HG03139 (cell line): ENCODE data around the gene AP1B1.
"Not testable (repeated sequence)": the region's sequence is repeated elsewhere in the genome, so short reads cannot be mapped to it uniquely, and the experiment has no call there.

Experiments used
- ATAC-seq: cut with Tn5 transposase; IDR thresholded peaks from one replicate; pipeline ENCODE4 v1.9.1; 2021; ENCODE audit not compliant: unreplicated experiment

Gene AP1B1

DNA sequence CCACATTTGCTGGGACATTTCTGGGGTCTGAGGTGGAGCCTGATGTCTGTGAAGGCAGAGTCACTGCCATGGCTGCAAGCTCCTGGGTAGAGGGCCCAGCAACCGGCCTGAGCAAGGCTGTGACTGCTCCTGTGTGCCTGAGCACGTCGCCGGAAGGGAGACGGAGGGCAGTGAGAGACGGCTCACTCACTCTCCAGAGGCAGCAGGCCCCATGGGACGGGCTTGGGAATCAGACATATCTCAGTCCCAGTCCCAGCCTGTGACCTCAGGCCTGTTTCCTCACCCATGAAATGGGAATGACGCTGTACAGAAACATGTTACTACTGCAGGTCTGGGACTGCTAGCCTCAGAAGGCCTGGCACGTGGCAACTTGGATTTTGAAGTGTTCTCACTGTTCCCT is 36.5 kb downstream of the AP1B1 start:
- ATAC-seq, result no peak

DNA sequence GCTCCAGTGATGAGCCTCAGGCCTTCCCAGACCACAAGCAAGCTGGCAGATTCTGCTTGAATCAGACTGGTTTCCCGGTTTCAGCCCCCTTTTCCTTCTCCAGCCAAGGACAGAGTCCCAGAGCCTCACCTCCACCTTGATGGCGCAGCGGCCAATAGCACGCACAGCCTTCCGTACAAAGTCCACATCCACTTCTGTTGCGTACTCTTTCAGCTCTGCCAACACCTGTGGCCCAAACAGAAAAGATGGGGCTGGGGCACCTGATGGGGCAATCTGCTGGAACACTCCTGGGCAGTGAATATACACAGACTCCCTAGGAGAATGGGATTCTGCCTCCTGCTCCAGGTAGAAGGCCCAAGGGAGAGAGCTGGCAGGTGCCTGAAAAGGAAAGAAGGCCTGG is 37.3 kb downstream of the AP1B1 start:
- ATAC-seq, result no peak

DNA sequence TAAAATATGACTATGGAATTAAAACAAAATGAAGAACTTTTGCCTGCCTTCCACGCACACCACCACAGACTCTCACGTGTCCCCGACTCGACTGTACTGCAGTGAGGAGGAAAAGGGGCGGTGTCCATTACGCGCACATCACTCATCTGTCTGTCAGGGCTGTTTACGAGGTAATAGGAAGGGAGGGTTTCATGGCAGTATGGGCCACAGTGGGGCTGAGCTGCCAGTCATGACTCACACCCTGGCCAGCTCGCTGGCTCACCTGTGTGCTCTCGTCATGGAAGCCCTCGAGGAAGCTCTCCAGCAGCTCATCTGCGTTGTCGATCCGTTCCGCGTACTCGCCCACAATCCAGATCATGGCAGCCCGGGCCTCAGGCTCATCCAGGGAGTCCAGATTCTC is 39.4 kb downstream of the AP1B1 start:
- ATAC-seq, result no peak

DNA sequence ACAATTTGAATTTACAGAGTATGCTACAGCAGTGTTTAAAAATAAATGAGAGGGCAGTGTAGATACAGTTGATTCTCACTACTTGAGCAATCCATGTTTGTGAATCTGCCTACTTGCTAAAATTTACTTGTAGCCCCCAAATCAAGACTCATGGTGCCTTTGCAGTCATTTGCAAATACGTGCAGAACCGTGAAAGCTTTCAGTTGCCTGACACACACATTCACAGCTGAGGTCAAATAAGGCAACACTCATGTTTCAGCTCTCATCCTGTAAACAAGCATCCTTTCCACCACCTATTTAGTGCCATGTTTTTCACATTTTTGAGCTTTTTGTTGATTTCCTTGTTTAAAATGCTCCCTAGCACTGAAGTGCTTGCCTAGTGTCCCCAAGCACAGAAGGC is 40.3 kb downstream of the AP1B1 start:
- no peak for ATAC-seq

DNA sequence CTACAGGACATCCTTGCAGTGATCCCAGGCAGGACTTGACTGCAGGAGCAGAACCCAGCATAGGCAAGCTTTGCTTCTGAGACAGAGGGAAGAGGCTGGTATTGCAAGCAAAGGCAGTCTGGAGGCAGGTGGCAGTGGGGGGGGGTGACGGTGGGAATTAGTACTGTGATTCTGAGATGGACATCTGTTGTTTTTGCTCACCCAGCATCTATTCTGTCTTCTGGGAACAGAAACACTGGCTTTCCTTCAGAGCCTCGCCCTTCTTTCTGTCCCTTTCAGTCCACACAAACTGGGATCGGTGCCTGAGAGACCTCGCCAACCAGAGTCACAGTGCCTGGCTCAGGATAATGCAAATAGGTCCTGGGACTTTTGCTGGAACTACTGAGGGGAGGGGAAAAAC is 41.7 kb downstream of the AP1B1 start:
- no peak for ATAC-seq

DNA sequence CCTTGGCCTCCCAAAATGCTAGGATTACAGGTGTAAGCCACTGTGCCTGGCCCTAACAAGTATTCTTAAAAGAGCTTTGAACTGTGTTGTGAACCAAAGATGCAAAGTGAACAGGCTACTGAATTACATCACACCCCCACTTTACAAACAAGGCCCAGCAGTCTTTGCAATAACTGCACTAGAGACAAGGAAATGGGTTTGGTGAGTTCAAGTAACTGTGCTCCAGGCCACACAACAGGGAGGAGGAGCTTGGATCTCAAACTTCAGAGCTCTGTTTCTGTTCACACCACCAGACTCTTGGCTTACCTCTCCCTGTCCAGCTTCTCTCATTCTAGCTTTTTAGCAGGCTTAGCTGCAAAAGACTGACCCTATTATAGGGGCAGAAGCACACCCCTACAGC is 42.4 kb downstream of the AP1B1 start:
- no peak for ATAC-seq

DNA sequence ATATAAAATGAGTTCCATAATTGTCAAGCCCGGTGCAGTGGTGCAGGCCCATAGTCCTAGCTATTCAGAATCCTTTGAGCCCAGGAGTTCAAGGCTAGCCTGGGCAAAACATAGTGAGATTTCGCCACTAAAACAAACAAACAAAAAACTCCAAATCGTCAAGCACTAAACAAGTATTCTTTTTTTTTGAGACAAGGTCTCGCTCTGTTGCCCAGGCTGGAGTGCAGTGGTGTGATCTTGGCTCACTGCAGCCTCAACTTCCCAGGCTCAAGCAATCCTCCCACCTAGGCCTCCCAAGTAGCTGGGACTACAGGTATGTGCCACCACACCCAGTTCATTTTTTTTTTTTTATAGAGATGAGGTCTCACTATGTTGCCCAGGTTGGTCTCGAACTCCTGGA is 43.5 kb downstream of the AP1B1 start:
- ATAC-seq, result not testable (repeated sequence)

DNA sequence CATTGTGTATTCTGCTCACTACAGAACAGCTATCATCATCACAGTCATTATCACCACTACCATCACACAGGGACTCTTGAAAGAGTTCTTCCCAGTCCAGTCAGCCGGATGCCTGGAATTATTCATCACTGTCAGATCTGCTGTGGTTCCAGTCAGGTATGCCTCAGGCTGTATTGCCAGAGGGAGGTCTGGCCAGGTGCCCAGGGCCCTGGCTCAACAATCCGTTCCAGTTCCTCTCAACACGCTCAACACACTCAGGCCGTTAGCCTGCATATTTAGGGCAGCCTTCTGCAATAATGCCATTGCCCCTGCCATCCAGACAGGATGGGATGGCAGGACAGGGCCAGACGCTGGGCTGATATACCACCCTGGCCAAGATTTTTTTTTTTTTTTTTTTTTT is 44.2 kb downstream of the AP1B1 start:
- no peak for ATAC-seq

DNA sequence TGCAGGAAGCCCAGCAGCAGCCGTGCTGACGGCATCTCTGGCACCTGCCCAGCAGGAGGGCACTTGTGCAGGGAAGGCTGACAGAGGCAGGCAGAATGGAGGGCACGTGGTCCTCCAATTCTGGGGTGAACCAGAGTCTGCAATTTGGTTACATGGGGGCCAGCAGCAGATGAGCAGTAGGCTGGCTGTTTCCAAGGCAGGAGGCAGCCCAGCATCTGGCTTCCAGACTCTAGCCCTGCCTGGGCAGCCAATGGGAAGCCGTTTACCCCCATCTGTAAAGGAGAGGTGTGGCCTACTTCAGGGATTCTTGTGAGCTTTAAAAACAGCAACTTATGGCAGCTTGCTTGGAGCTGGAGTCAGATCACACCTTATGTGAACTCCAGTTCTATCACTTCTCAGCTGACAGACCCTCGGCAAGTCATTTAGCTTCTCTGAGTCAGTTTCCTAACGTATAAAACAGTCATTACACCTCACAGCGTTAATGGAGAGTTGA is 45.0 kb downstream of the AP1B1 start:
- no peak for ATAC-seq

DNA sequence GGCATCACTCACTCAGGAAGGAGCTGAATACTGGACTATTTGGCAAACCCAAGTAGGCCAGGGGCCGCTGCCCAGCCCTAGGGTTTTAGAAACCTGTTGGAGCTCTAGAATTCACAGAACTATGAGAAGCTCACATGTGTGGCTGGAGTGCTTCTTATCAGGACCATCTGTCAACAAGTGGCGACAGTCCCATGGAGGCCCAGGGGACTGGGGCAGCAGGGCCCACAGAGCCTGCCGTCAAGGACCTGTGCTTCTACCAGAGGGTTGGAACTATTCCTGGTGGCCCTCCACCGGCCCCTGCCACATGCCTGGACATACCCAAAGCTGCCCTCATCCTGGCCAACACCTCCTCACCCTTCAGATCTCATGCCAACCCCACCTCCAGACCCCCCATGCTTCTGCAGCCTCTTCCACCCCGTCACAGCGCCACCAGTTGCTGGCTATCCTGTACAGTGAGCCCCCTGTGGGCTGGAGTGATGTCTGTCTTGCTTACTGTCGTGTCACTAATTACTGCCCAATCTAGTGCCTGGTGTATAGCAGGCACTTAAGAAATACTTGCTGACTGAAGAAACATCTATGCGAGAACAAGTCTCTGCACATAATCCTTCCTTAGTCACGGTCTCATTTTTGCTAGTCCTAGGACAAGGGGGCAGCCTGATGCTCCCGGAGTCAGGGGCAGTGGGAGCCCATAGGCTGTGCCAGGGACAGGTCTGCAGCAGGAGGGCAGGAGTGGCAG is 45.6 kb downstream of the AP1B1 start:
- ATAC-seq, result no peak

DNA sequence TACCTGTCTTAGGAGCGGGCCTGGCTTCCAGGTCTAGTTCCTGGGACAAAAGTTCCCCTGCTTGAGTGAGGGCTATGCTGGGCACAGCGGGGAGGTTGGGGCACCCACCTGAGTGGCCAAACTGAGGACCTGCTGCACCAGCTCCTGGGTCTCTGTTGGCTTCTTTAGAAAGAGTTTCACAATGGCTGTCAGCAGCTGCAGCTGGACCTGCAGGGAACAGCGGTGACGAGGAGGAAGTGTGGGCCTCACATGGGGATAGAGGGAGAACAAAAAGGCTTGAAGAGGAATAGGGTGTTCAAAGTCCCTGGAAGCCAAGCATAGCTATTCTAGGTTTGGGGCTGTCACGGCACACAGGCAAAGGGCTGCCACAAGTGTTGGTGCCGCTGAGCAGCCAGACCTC is 46.2 kb downstream of the AP1B1 start:
- ATAC-seq, result no peak

DNA sequence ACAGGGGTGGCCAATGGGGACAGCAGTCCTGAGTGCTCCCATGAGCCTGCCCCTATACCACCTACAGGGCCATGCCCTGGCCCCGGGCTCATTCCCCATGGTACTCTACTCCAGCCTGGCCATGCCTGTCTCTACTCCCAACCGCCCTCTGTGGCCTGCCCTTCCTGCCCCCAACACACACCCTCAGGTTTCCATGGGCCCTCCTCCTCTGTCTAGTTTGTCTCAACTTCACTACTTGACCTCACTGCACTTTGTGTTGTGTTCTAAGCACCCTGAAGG is 46.6 kb downstream of the AP1B1 start:
- no peak for ATAC-seq

DNA sequence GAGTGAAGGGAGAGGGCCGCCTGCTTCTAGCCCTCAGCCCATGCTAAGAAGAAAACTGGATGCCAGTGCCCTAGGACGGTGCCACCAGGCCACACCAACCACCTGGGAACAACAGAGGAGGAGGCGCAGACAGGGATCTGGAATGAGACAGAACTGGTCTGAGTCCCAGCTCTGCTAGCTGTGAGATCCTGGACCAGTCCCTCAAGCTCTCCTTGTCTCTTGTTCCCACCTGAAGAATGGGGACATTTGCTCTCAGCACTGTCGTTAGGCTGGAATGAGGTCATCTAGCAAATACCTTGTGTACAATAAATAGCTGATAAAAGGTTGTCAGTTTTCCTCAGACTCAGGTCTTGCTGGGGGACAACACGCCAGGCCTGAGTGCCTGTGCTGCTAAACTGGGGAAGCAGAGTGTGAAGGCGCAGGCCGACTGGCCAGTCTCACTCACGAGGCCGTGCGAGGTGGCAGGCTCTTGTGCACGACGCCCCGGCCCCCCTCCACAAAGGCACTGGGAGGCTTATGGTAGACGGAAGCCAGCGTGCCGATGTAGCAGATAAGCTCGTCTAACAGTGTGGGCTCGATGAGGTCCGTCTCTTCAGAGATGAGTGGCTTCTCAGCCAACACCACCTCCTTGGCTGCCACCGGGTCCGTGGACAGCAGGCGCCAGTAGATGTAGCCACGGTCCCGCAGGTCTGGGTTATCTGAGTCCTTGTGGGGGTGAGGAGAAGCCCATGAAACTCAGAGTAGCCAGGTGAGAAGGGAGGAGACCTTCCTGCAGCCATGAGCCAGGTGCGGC is 47.1 kb downstream of the AP1B1 start:
- ATAC-seq, result no peak

DNA sequence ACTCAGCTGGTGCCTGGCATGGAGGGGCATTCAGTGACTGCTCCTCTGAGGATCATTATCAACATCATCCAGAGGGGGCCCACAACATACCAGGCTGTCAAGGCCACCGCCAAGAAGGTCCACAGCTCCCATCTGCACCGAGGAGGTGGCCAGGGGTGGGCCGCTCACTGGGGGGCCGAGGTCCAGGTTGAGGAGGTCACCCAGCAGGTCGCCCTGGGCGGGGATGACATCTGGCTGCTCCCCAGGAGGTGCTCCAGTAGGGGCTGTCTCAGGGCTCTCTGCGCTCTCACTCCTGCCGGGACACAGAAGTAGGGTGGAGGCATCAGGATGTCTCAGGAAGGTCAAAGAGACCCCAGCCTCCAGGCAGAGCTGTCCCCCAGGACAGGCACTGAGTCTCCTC is 47.8 kb downstream of the AP1B1 start:
- ATAC-seq, result no peak

DNA sequence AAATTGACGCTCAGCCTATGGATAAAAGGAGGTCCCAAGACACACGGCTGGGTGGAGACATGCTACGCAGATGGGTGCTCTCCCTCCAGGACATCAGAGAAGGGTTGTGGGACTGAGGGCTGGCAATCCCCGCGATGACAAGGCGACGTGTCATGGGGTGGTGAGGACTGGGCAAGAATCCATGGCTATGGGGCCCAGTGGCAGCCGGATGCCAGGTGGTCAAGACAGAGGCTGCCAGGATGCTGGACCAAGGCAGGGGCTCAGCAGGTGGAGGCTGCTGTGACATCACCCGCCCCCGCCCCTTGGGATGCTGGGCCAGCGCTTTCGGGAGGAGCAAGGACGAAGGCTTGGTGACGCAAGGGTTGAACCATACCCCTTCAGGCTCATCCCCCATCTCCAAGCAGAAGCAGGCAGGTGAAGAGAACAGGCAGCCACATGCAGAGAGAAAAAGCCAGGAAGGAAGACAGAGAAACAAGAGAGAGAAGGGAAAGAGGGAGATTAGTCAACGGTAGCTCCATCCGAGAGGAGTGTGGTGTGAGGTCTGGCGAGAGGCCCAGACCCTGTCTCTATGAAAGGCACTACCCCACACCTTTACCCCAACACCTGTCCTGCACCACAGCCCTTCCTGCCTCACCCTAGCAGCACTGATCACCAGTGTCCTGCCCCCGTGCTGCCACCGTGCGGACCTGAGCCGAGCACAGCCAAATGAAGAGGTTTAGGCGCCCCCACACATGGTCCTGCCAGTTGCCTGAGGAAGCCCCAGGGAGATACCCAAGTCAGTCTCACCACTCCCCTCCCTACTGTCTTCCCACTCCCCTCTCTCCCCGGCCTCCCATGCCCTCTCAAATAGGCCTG is 48.8 kb downstream of the AP1B1 start:
- ATAC-seq, result no peak

DNA sequence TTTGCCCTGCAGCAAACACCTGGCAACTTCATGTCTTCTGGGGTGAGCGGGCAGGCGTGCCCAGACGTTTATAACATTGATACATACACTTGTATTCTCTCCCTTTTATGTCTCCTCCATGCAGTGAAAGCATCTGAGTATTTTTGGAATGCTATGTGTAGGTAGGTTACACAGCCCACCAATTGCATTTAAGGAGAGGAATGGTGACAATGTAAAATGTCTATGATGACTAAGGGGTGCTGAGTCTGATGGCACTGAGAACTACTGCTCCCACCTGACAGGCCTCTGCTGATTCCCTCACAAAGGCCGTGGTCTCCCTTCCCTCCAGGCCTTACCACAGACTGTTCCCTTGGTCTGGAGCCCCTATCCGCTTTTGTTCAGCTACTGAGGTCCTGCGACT is 50.0 kb downstream of the AP1B1 start:
- no peak for ATAC-seq

DNA sequence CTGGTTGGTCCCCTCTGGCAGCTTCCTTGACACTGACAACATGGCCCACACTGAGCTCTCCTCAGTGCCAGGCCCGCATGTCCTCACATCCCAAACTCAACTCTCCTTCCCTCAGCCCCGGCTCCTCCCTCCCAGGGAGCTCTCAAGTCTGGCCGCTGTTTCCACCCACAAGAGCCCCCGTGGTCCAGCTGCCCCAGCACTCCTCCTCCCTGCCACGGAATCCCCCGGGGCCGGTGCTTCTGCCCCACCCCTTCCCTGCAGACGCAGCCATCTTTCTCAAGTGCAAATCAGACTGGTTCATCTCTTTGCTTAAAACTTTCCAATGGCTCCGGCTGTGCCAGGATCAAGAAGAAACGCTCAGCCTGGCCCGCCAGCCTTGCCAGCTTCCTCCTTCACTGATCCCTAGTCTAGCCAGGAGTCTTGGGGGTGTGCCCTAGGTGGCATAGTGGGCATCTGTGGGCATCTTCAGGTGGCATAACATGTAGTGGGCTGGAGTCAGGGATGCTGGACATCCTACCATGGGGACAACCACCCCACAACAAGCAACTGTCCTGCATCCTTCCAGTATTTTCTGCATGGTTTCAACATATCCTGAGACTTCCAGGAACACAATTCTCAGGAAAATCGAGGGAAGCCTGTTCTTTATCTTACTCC is 50.6 kb downstream of the AP1B1 start:
- ATAC-seq, result no peak

DNA sequence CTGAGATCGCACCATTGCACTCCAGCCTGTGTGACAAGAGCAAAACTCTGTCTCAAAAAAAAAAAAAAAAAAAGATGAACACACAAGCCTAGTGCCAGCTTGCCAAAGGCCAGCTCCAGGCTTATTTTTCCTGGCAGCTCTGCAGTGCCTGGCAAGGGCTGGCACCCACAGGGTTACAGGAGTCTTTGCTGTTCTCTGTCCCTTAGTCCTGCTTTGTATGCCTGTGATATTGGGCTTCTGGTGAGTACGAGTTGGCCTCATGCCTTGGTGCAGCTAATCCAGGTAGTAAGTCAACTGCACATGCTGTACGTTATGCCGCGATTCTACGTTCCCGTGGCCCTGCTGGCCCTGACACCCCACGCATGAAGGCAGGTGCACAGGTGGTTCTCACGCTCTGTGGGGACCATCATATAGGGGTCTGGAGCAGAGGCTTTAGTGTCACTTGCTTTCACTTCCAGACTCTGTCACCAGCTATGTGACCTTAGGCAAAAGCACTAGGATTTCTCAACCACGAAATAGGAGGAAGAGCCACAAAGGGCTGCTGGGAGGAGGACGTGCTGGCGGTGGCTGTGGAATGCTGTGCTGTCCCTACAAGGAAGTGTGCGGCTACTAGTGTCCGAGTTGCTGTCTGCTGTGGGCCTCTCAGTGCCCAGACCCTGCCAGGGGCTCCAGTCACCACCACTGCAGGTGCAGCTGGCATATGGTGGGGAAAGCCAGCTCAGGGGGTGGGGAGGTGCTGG is 51.4 kb downstream of the AP1B1 start:
- ATAC-seq, result no peak

DNA sequence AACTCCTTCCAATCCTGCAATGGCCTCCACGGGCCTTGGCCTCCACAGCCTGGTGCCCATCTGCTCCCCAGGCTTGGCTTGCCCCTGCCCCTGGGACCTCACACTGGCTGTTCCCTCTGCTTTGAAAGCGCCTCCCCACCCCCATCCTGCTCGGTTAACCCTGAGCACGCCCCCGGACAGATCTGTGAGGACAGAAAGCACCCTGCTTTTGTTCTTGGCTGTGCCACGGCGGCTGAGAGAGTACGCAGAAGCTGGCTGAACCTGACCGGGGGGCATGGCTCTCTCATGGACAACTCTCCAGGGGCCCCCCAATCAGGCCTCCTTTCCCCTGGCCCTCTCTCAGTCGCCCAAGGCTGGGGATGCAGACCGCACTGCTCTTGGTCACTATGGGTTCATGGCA is 52.7 kb downstream of the AP1B1 start:
- no peak for ATAC-seq

DNA sequence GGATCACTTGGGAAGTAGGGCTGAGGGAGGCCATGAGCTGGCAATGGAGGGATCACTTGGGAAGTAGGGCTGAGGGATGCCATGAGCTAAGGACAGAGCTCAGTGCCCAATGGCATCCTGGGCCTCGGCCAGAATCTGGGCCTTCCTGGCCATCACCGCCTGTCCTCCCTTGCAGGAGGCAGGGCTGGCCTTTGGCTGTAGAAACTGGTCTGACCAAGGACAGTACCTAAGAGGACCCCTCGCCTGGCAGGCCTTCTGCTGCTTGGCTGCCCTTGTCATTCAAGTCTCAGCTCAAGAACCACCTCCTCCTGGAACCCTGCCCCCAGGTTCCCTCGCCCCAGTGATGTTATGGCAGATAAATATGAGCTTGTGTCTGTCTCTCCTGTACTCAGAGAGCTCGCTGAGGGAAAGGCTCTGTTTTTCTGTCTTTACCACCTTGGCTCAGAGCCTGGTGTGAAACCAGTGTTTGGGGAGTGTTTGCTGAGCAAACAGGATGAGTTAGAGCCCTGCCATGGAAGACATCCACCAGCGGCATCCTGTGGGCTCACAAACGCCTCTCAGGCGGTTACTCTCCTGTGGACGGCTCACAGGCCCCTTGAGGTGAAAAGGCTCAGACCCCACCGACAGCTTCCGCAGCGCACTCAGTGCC is 53.5 kb downstream of the AP1B1 start:
- ATAC-seq, result no peak
